Measurements from ENCODE around the gene NR4A3.

GRCh38 chr9:99778836-99779235, 42.8 kb upstream of the NR4A3 start:
- no peak for TF ChIP-seq USF2 (IDR thresholded peaks at IDR 0.05)
- TF ChIP-seq POLR2A (IDR thresholded peaks at IDR 0.05; ENCODE audit: low read length) = no peak
- TF ChIP-seq CTCF (IDR thresholded peaks at IDR 0.05) = no peak
